GM12865 (cell line): ENCODE data around the gene CFAP20.

ENCODE experiments used
- DNase-seq: peaks from one replicate; pipeline ENCODE4 v3.0.0; 2010; ENCODE audit warnings: low read depth
- H3K4me3 ChIP-seq: 2 replicates; pipeline ENCODE4 v1.5.1; 2011; ENCODE audit warnings: mild to moderate bottlenecking, low read depth, low read length, control low read depth
- CTCF ChIP-seq: IDR thresholded peaks from 2 replicates; pipeline ENCODE4 v1.5.1; 2011; ENCODE audit warnings: low read length, control low read depth, low read depth, inconsistent platforms; ENCODE audit not compliant: insufficient read depth; ENCODE audit errors: missing control alignments

CFAP20 gene

GRCh38 chr16:58118801-58119508 is 10.2 kb downstream of the CFAP20 start:
- no peak overlapping the region for H3K4me3 ChIP-seq
- TF ChIP-seq CTCF: no peak
- no peak for DNase-seq

GRCh38 chr16:58116529-58116928 is 12.7 kb downstream of the CFAP20 start:
- TF ChIP-seq CTCF: no peak
- H3K4me3 ChIP-seq: no peak overlapping the region
- no peak for DNase-seq

- DNase-seq: no peak
- H3K4me3 ChIP-seq: no peak overlapping the region
- TF ChIP-seq CTCF: no peak
Measured at GRCh38 chr16:58116081-58116480, 13.1 kb downstream of the CFAP20 start.

- TF ChIP-seq CTCF: no peak
- DNase-seq: no peak
- H3K4me3 ChIP-seq: no peak overlapping the region
Measured at GRCh38 chr16:58114827-58115825, 14.1 kb downstream of the CFAP20 start.

- H3K4me3 ChIP-seq: no peak overlapping the region
- TF ChIP-seq CTCF: no peak
- DNase-seq: no peak
Measured at GRCh38 chr16:58111302-58111627, 17.9 kb downstream of the CFAP20 start.

- no peak for TF ChIP-seq CTCF
- DNase-seq: no peak
- no peak overlapping the region for H3K4me3 ChIP-seq
Measured at GRCh38 chr16:58110571-58111301, 18.4 kb downstream of the CFAP20 start.
